Cardiac fibroblast (primary cell): ENCODE measurements around the gene MN1.
"Not testable (repeated sequence)": the region's sequence is repeated elsewhere in the genome, so short reads cannot be mapped to it uniquely, and the experiment has no call there.

Experiments used
- DNase-seq, 2 donors: peaks; one replicate each; pipeline versions ENCODE4 v3.0.0 to v3.0.0-alpha.2; 2010; ENCODE audit warnings: low read depth in 2 of 2
- H3K4me3 ChIP-seq, 2 donors: replicated peaks in 1 of 2; 1 replicate in 1 of 2; 2 replicates in 1 of 2; pipeline ENCODE4 v1.5.1; 2011; ENCODE audit warnings: low read depth in 2 of 2, low read length in 2 of 2, mild to moderate bottlenecking in 2 of 2, moderate library complexity in 1 of 2
- CTCF ChIP-seq: IDR thresholded peaks from one replicate; pipeline ENCODE4 v1.5.1; 2011; ENCODE audit warnings: low read depth, mild to moderate bottlenecking, low read length, inconsistent platforms

The MN1 gene

GRCh38 chr22:27745154-27745553, 56.4 kb downstream of the MN1 start:
- no peak for TF ChIP-seq CTCF
- no peak overlapping the region for H3K4me3 ChIP-seq
- DNase-seq, result no peak

- H3K4me3 ChIP-seq, DNase-seq: not testable (repeated sequence)
These were observed 57.5 kb downstream of the MN1 start for GRCh38 chr22:27744078-27744477.

- DNase-seq, result no peak
- TF ChIP-seq CTCF, result no peak
- H3K4me3 ChIP-seq, result no peak overlapping the region
These were observed 61.3 kb downstream of the MN1 start for GRCh38 chr22:27740202-27740748.

GRCh38 chr22:27737521-27737920, 64.0 kb downstream of the MN1 start:
- no peak for DNase-seq
- no peak overlapping the region for H3K4me3 ChIP-seq
- TF ChIP-seq CTCF, result no peak

GRCh38 chr22:27734066-27734465, 67.5 kb downstream of the MN1 start:
- no peak for DNase-seq
- no peak for TF ChIP-seq CTCF
- H3K4me3 ChIP-seq, result no peak overlapping the region

- H3K4me3 ChIP-seq, result no peak overlapping the region
- no peak for DNase-seq
- no peak for TF ChIP-seq CTCF
These were observed 68.7 kb downstream of the MN1 start for GRCh38 chr22:27732841-27733240.

- no peak for TF ChIP-seq CTCF
- no peak for DNase-seq
These were observed 69.2 kb downstream of the MN1 start for GRCh38 chr22:27732391-27732790.

More at GRCh38 chr22:27732391-27732790, 69.2 kb downstream of the MN1 start:
- H3K4me3 ChIP-seq, result no peak overlapping the region
